Astrocyte (in vitro differentiated cells and primary cell): ENCODE measurements around the gene THY1. TPM values are rescaled to one million over a fixed set of nuclear protein-coding genes. Genes with fewer than 3 reads are reported as not detected.

Source experiments
- DNase-seq: peaks from one replicate; pipeline ENCODE4 v3.0.0-alpha.2; 2010; ENCODE audit warnings: low read depth
- FAIRE-seq: peaks from 2 replicates; lab custom pipeline; 2011; peaks lifted over from hg19 to GRCh38; lab: Jason Lieb, UNC
- H2AFZ ChIP-seq: 2 replicates; pipeline ENCODE4 v1.6.0; 2012; ENCODE audit warnings: low read depth, low read length, inconsistent platforms
- H3K27ac ChIP-seq: 2 replicates; pipeline ENCODE4 v1.5.1; 2011; ENCODE audit warnings: low read depth, low read length, inconsistent platforms
- H3K27me3 ChIP-seq: 2 replicates; pipeline ENCODE4 v1.6.0; 2011; ENCODE audit warnings: low read length, inconsistent platforms; ENCODE audit not compliant: insufficient read depth
- H3K36me3 ChIP-seq: 2 replicates; pipeline ENCODE4 v1.5.1; 2011; ENCODE audit warnings: low read length, inconsistent platforms; ENCODE audit not compliant: insufficient read depth
- H3K4me1 ChIP-seq: 2 replicates; pipeline ENCODE4 v1.5.1; 2011; ENCODE audit warnings: low read length, inconsistent platforms; ENCODE audit not compliant: insufficient read depth
- H3K4me2 ChIP-seq: 2 replicates; pipeline ENCODE4 v1.6.0; 2012; ENCODE audit warnings: low read length, inconsistent platforms
- H3K4me3 ChIP-seq: 2 replicates; pipeline ENCODE4 v1.5.1; 2011; ENCODE audit warnings: low read depth, mild to moderate bottlenecking, low read length, inconsistent platforms; ENCODE audit not compliant: insufficient read depth
- H3K79me2 ChIP-seq: 2 replicates; pipeline ENCODE4 v1.6.0; 2012; ENCODE audit warnings: mild to moderate bottlenecking, low read length, inconsistent platforms; ENCODE audit not compliant: insufficient read depth
- H3K9ac ChIP-seq: 2 replicates; pipeline ENCODE4 v1.6.0; 2012; ENCODE audit warnings: mild to moderate bottlenecking, low read length, inconsistent platforms
- H3K9me3 ChIP-seq: 2 replicates; pipeline ENCODE4 v1.5.1; 2012; ENCODE audit warnings: low read depth, mild to moderate bottlenecking, low read length, inconsistent platforms; ENCODE audit not compliant: insufficient read depth
- H4K20me1 ChIP-seq: 2 replicates; pipeline ENCODE4 v1.6.0; 2012; ENCODE audit warnings: low read length, inconsistent platforms; ENCODE audit not compliant: insufficient read depth
- H3K27ac Mint-ChIP-seq: one replicate; pipeline ENCODE4 v1.8.0; 2021; ENCODE audit warnings: mild to moderate bottlenecking, mixed read lengths; ENCODE audit not compliant: unreplicated experiment
- H3K27me3 Mint-ChIP-seq: one replicate; pipeline ENCODE4 v1.8.0; 2021; ENCODE audit warnings: low read depth, mixed read lengths; ENCODE audit not compliant: unreplicated experiment
- H3K36me3 Mint-ChIP-seq: one replicate; pipeline ENCODE4 v1.8.0; 2021; ENCODE audit warnings: low read depth, mixed read lengths; ENCODE audit not compliant: unreplicated experiment
- H3K4me1 Mint-ChIP-seq: one replicate; pipeline ENCODE4 v1.8.0; 2021; ENCODE audit warnings: low read depth, mixed read lengths; ENCODE audit not compliant: unreplicated experiment
- H3K4me3 Mint-ChIP-seq: one replicate; pipeline ENCODE4 v1.8.0; 2021; ENCODE audit warnings: mild to moderate bottlenecking, moderate library complexity, mixed read lengths; ENCODE audit not compliant: unreplicated experiment
- H3K9me3 Mint-ChIP-seq: one replicate; pipeline ENCODE4 v1.8.0; 2021; ENCODE audit warnings: mild to moderate bottlenecking, mixed read lengths; ENCODE audit not compliant: unreplicated experiment
- CTCF ChIP-seq: IDR thresholded peaks from 2 replicates; pipeline ENCODE4 v1.5.1; 2011; ENCODE audit warnings: low read depth, mild to moderate bottlenecking, inconsistent platforms, low read length, moderate library complexity; ENCODE audit not compliant: insufficient read depth
- EZH2 ChIP-seq: IDR thresholded peaks from 2 replicates; pipeline ENCODE4 v1.6.1; 2012; ENCODE audit warnings: mild to moderate bottlenecking, low read length, inconsistent platforms; ENCODE audit not compliant: insufficient read depth
- total RNA-seq: library from RNA; stranded (reverse); gene quantifications from 2 replicates; pipeline ENCODE4 v1.2.1, GENCODE V29; 2021

THY1 gene
- total RNA-seq, 1 donor from 2014 or later, result 104 TPM

GRCh38 chr11:119448380-119448779, 25.4 kb upstream of the THY1 start:
- H3K27ac ChIP-seq, result no peak overlapping the region
- H2AFZ ChIP-seq, result no peak overlapping the region
- no peaks in the 10 kb centered on the region for H3K36me3 ChIP-seq
- H3K9me3 ChIP-seq, result no peaks in the 10 kb centered on the region
- Mint-ChIP-seq H3K9me3 (peaks cover 2% of the 10 kb centered on the region), H3K36me3 (no peaks in the 10 kb centered on the region), H3K27ac (no peak overlapping the region), H3K4me3 (no peak overlapping the region), H3K27me3 (peaks cover 4% of the 10 kb centered on the region), H3K4me1 (peaks cover 5% of the 10 kb centered on the region)
- no peaks in the 10 kb centered on the region for H4K20me1 ChIP-seq
- no peak overlapping the region for H3K4me2 ChIP-seq
- no peak for DNase-seq
- H3K9ac ChIP-seq, result no peak overlapping the region
- H3K4me3 ChIP-seq, result no peak overlapping the region
- no peak for FAIRE-seq
- no peaks in the 10 kb centered on the region for H3K79me2 ChIP-seq
- no peaks in the 10 kb centered on the region for H3K27me3 ChIP-seq
- no peak for TF ChIP-seq CTCF
- TF ChIP-seq EZH2, result no peak
- H3K4me1 ChIP-seq, result peaks cover 3% of the 10 kb centered on the region

- no peak overlapping the region for H3K27ac ChIP-seq
- no peaks in the 10 kb centered on the region for H3K36me3 Mint-ChIP-seq
- no peak for TF ChIP-seq CTCF
- no peak for TF ChIP-seq EZH2
- H3K79me2 ChIP-seq, result no peaks in the 10 kb centered on the region
- H3K4me3 Mint-ChIP-seq, result no peak overlapping the region
- H3K9me3 ChIP-seq, result no peaks in the 10 kb centered on the region
- no peaks in the 10 kb centered on the region for H4K20me1 ChIP-seq
- no peak overlapping the region for H3K4me3 ChIP-seq
- H3K9me3 Mint-ChIP-seq, result peaks cover 2% of the 10 kb centered on the region
- H3K27me3 ChIP-seq, result no peaks in the 10 kb centered on the region
- peaks cover 5% of the 10 kb centered on the region for H3K4me1 Mint-ChIP-seq
- H3K27ac Mint-ChIP-seq, result no peak overlapping the region
- no peak overlapping the region for H3K4me2 ChIP-seq
- H3K9ac ChIP-seq, result no peak overlapping the region
- no peaks in the 10 kb centered on the region for H3K36me3 ChIP-seq
- FAIRE-seq (no peak), DNase-seq (no peak)
- H3K27me3 Mint-ChIP-seq, result peaks cover 2% of the 10 kb centered on the region
- H2AFZ ChIP-seq, result no peak overlapping the region
- peaks cover 3% of the 10 kb centered on the region for H3K4me1 ChIP-seq
Observed at GRCh38 chr11:119447664-119448242, 24.8 kb upstream of the THY1 start.

GRCh38 chr11:119446871-119447663, 24.1 kb upstream of the THY1 start:
- Histone ChIP-seq H3K4me1 (peaks cover 3% of the 10 kb centered on the region), H3K27me3 (no peaks in the 10 kb centered on the region), H3K79me2 (no peaks in the 10 kb centered on the region), H2AFZ (no peak overlapping the region), H3K4me3 (no peak overlapping the region), H3K4me2 (no peak overlapping the region), H3K9me3 (no peaks in the 10 kb centered on the region), H3K9ac (no peak overlapping the region), H3K36me3 (no peaks in the 10 kb centered on the region), H4K20me1 (no peaks in the 10 kb centered on the region), H3K27ac (no peak overlapping the region)
- Mint-ChIP-seq H3K4me1 (peaks cover 5% of the 10 kb centered on the region), H3K9me3 (peaks cover 2% of the 10 kb centered on the region), H3K27me3 (peaks cover 1% of the 10 kb centered on the region), H3K36me3 (no peaks in the 10 kb centered on the region), H3K27ac (no peak overlapping the region), H3K4me3 (no peak overlapping the region)
- DNase-seq (no peak), FAIRE-seq (no peak)
- TF ChIP-seq EZH2 (no peak), CTCF (no peak)
